Neural progenitor cell (in vitro differentiated cells): ENCODE data around the gene SEMA4A. TPM values are rescaled to one million over a fixed set of nuclear protein-coding genes. Genes with fewer than 3 reads are reported as not detected.
A peak's percentile ranks its signal among the peaks of the same experiment; 100 is the strongest.

Experiments
- DNase-seq: peaks from one replicate; pipeline ENCODE4 v3.0.0-alpha.2; 2016; ENCODE audit warnings: low spot score
- H2AFZ ChIP-seq: fragments of 200-600 bp; sonication (generic); replicated peaks from 2 replicates; pipeline ENCODE4 v1.6.1; 2016; ENCODE audit warnings: antibody characterized with exemption
- H3F3A ChIP-seq: fragments of 200-600 bp; sonication (generic); 2 replicates; pipeline ENCODE4 v1.6.1; 2016; ENCODE audit warnings: antibody characterized with exemption, low read depth
- H3K27ac ChIP-seq: fragments of 200-600 bp; sonication (generic); 2 replicates; pipeline ENCODE4 v1.5.1; 2016; ENCODE audit warnings: mild to moderate bottlenecking
- H3K27me3 ChIP-seq: fragments of 200-600 bp; sonication (generic); 2 replicates; pipeline ENCODE4 v1.6.1; 2016; ENCODE audit warnings: mild to moderate bottlenecking, moderate library complexity
- H3K36me3 ChIP-seq: fragments of 200-600 bp; sonication (generic); 2 replicates; pipeline ENCODE4 v1.5.1; 2016
- H3K4me1 ChIP-seq: fragments of 200-600 bp; sonication (generic); 2 replicates; pipeline ENCODE4 v1.6.1; 2016; ENCODE audit warnings: mixed run types
- H3K4me2 ChIP-seq: fragments of 200-600 bp; sonication (generic); 2 replicates; pipeline ENCODE4 v1.6.1; 2016
- H3K4me3 ChIP-seq: fragments of 200-600 bp; sonication (generic); 2 replicates; pipeline ENCODE4 v1.5.1; 2016
- H3K79me2 ChIP-seq: fragments of 200-600 bp; sonication (generic); 2 replicates; pipeline ENCODE4 v1.6.1; 2016; ENCODE audit warnings: low read depth
- H3K9ac ChIP-seq: fragments of 200-600 bp; sonication (generic); 2 replicates; pipeline ENCODE4 v1.6.1; 2016
- H3K9me3 ChIP-seq: fragments of 200-600 bp; sonication (generic); 2 replicates; pipeline ENCODE4 v1.5.1; 2016; ENCODE audit warnings: low read depth
- H4K20me1 ChIP-seq: fragments of 200-600 bp; sonication (generic); 2 replicates; pipeline ENCODE4 v1.6.1; 2016; ENCODE audit warnings: low read depth
- H3K27ac Mint-ChIP-seq: 3 replicates; pipeline ENCODE4 v1.8.0; 2021; ENCODE audit warnings: mixed read lengths
- H3K27me3 Mint-ChIP-seq: 2 replicates; pipeline ENCODE4 v1.8.0; 2022; ENCODE audit warnings: low read depth, mild to moderate bottlenecking, inconsistent platforms, moderate library complexity, mixed read lengths; ENCODE audit not compliant: insufficient read depth
- H3K36me3 Mint-ChIP-seq: 3 replicates; pipeline ENCODE4 v1.8.0; 2021; ENCODE audit warnings: mixed read lengths
- H3K4me1 Mint-ChIP-seq: 3 replicates; pipeline ENCODE4 v1.8.0; 2021; ENCODE audit warnings: mixed read lengths
- H3K4me3 Mint-ChIP-seq: 3 replicates; pipeline ENCODE4 v1.8.0; 2021; ENCODE audit warnings: mild to moderate bottlenecking, moderate library complexity, mixed read lengths
- H3K9me3 Mint-ChIP-seq: 3 replicates; pipeline ENCODE4 v1.8.0; 2020; ENCODE audit warnings: mixed read lengths
- CTCF ChIP-seq: fragments of 200-600 bp; sonication (generic); IDR thresholded peaks from 2 replicates; pipeline ENCODE4 v1.5.1; 2017; ENCODE audit warnings: antibody characterized with exemption, mild to moderate bottlenecking
- EZH2 ChIP-seq: fragments of 200-600 bp; sonication (generic); IDR thresholded peaks from 2 replicates; pipeline ENCODE4 v1.6.1; 2017; ENCODE audit warnings: antibody characterized with exemption, mild to moderate bottlenecking, moderate library complexity
- EZH2phosphoT487 ChIP-seq: fragments of 200-600 bp; sonication (generic); IDR thresholded peaks from 2 replicates; pipeline ENCODE4 v1.6.1; 2017; ENCODE audit warnings: antibody characterized with exemption
- total RNA-seq: library from RNA; depleted of rRNA; stranded (reverse); fragments of >200 nt; gene quantifications from 2 replicates; pipeline ENCODE4 v1.2.3, GENCODE V29; 2015; ENCODE audit warnings: low replicate concordance

Gene SEMA4A
- total RNA-seq, 1 donor from 2014 or later = 0.69 TPM

- peaks cover 15% of the 10 kb centered on the region for H3F3A ChIP-seq
- H3K9me3 ChIP-seq = no peaks in the 10 kb centered on the region
- no peak overlapping the region for H2AFZ ChIP-seq
- no peak overlapping the region for H3K4me2 ChIP-seq
- no peaks in the 10 kb centered on the region for H3K36me3 ChIP-seq
- no peak for DNase-seq
- H3K9ac ChIP-seq = no peak overlapping the region
- H3K4me1 Mint-ChIP-seq = peaks cover 9% of the 10 kb centered on the region
- H4K20me1 ChIP-seq = peaks cover 14% of the 10 kb centered on the region
- H3K4me1 ChIP-seq = no peaks in the 10 kb centered on the region
- TF ChIP-seq EZH2phosphoT487 (no peak), CTCF (no peak), EZH2 (no peak)
- peaks cover 16% of the 10 kb centered on the region for H3K36me3 Mint-ChIP-seq
- H3K4me3 ChIP-seq = no peak overlapping the region
- no peak overlapping the region for H3K4me3 Mint-ChIP-seq
- no peaks in the 10 kb centered on the region for H3K9me3 Mint-ChIP-seq
- H3K27ac Mint-ChIP-seq = no peak overlapping the region
- H3K79me2 ChIP-seq = no peaks in the 10 kb centered on the region
- H3K27ac ChIP-seq = no peak overlapping the region
- peaks cover 2% of the 10 kb centered on the region for H3K27me3 Mint-ChIP-seq
- H3K27me3 ChIP-seq = no peaks in the 10 kb centered on the region
Observed at GRCh38 chr1:156138458-156138867, 14.9 kb upstream of the SEMA4A start.

GRCh38 chr1:156140879-156141707 lies 12.3 kb upstream of the SEMA4A start:
- TF ChIP-seq EZH2phosphoT487 (no peak), CTCF (peak; percentile 88), EZH2 (no peak)
- no peak overlapping the region for H3K4me3 Mint-ChIP-seq
- no peak overlapping the region for H3K4me3 ChIP-seq
- H3K4me2 ChIP-seq = no peak overlapping the region
- H3K9me3 Mint-ChIP-seq = no peaks in the 10 kb centered on the region
- no peaks in the 10 kb centered on the region for H3K36me3 ChIP-seq
- H3K27me3 ChIP-seq = no peaks in the 10 kb centered on the region
- H3K27me3 Mint-ChIP-seq = peaks cover 2% of the 10 kb centered on the region
- H2AFZ ChIP-seq = no peak overlapping the region
- peaks cover 11% of the 10 kb centered on the region for H3K36me3 Mint-ChIP-seq
- H3K79me2 ChIP-seq = no peaks in the 10 kb centered on the region
- DNase-seq = peak; percentile 85
- peaks cover 12% of the 10 kb centered on the region for H3K4me1 Mint-ChIP-seq
- H3K27ac ChIP-seq = no peak overlapping the region
- no peak overlapping the region for H3K27ac Mint-ChIP-seq
- peaks cover 14% of the 10 kb centered on the region for H4K20me1 ChIP-seq
- H3K9me3 ChIP-seq = no peaks in the 10 kb centered on the region
- peaks cover 3% of the 10 kb centered on the region for H3K4me1 ChIP-seq
- H3K9ac ChIP-seq = no peak overlapping the region
- H3F3A ChIP-seq = peaks cover 17% of the 10 kb centered on the region

GRCh38 chr1:156143765-156144489 lies 9.5 kb upstream of the SEMA4A start:
- H3K27me3 Mint-ChIP-seq = peaks cover 6% of the 10 kb centered on the region
- Histone ChIP-seq H3K9ac (no peak overlapping the region), H4K20me1 (peaks cover 6% of the 10 kb centered on the region), H3K27ac (no peak overlapping the region), H3K36me3 (no peaks in the 10 kb centered on the region), H3F3A (peaks cover 20% of the 10 kb centered on the region), H3K4me3 (no peak overlapping the region), H2AFZ (no peak overlapping the region), H3K27me3 (no peaks in the 10 kb centered on the region), H3K9me3 (no peaks in the 10 kb centered on the region), H3K79me2 (no peaks in the 10 kb centered on the region), H3K4me1 (peaks cover 20% of the 10 kb centered on the region), H3K4me2 (no peak overlapping the region)
- peaks cover 31% of the 10 kb centered on the region for H3K4me1 Mint-ChIP-seq
- TF ChIP-seq EZH2 (no peak), CTCF (no peak)
- no peak for DNase-seq
- H3K4me3 Mint-ChIP-seq = no peak overlapping the region
- no peak overlapping the region for H3K27ac Mint-ChIP-seq
- H3K9me3 Mint-ChIP-seq = no peaks in the 10 kb centered on the region
- H3K36me3 Mint-ChIP-seq = no peaks in the 10 kb centered on the region
